ENCODE results near the gene POPDC2.
A peak's percentile ranks its signal among the peaks of the same experiment; 100 is the strongest.

POPDC2 gene, protein sequence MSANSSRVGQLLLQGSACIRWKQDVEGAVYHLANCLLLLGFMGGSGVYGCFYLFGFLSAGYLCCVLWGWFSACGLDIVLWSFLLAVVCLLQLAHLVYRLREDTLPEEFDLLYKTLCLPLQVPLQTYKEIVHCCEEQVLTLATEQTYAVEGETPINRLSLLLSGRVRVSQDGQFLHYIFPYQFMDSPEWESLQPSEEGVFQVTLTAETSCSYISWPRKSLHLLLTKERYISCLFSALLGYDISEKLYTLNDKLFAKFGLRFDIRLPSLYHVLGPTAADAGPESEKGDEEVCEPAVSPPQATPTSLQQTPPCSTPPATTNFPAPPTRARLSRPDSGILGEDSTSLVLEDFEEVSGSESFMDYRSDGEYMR

DNA sequence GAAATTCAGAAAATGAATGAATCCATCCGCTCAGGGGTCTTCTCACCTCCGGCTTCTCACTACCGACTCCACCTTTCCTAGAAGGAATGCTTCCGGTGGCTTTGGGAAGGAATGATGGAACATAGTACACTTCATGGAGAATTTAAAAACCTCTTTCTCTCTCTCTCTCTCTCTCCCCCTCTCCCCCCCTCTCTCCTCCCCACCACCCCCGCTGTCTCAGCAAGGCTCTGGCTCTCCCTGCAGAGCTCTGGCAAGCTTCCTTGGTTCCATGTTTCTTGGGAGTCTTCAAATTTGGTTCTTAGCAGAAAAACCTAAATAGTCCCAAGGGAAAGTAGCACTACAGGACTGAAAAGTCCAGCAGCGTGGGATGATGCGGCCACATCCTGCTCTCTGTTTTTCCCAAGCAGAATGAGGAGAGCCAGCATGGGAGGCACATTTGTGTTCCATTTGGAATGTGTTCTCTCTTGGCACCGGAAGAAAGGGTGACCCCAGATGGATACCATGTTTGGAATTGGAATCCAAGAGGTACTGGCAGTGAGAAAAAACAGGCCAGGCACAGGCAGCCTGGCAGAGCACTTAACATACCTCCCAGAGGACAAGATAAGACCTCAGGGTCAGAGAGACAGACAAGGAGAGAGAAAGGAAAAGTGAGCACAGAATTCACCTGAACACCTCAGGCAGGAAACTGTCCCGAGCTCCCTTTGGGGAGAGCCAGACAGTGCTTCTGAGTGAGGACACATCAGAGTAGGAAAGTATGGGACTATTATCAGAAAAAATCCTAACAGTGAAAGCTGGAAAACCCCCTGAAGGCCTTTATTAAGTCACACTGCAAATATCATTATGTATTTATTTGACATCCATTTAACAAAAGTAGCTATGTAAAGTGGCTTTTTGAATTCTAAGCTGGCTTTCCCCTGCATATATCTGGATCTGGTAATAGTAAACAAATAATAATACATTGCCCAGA lies at the start of gene POPDC2:
Gene POPDC2 (minus strand): TSS at position 116 of the 967 bp plus-strand sequence. CDS start 166 bp downstream, outside the sequence.
- Histone ChIP-seq H3K36me3 (ENCODE audit: control insufficient read depth in 5 of 5, insufficient read depth in 5 of 5, low read length in 5 of 5) (peaks cover 0 to 6% (median 0%) of the 10 kb centered on the region in 5 donors), H3K27me3 (ENCODE audit: control insufficient read depth in 5 of 5, insufficient read depth in 4 of 5, low read length in 5 of 5) (no peaks in the 10 kb centered on the region), H3K9me3 (ENCODE audit: control insufficient read depth in 5 of 5, low read length in 5 of 5) (no peaks in the 10 kb centered on the region), H3K4me3 (ENCODE audit: low read depth in 1 of 5, low read length in 5 of 5) (no peak within 1 kb of the TSS), H3K27ac (ENCODE audit: low read depth, low read length) (no peak within 1 kb of the TSS), H3K9ac (ENCODE audit: low read length in 5 of 5) (no peak within 1 kb of the TSS), H3K4me1 (ENCODE audit: control insufficient read depth in 5 of 5, insufficient read depth in 5 of 5, low read length in 5 of 5) (peaks cover 0 to 18% (median 14%) of the 10 kb centered on the region in 5 donors)

DNA sequence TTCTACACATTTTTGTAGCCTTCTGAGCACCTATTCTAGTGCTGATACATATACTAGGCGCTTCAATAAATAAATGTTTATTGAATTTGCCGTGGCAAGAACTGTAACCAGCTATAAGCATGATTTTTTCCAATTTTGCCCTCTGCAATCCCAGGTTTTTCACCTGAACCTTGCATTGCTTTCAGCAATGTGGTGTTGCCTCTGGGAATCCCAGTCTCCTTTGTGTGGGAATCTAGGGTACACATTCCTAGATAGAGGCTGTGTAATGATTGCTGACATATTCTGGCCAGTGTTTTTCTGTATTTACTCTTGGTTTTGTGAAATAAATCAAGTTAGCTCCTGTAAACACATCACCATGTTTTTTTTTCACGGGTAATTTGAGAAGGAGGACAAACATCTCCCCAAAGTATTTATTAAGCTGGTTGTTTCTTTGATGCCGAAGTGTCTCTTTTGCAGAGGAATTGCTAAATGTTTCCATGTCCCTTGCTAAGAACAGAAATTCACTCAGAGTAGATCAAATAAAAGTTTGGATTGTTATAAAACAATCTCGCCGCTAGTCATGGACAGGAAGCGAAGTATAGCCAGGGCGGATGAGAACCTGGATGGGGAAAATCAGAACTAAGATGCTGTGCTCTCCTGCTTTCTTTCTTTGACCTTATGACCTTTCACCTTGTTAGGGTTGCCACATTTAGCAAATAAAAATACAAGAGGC lies 43.6 kb upstream of the POPDC2 start:
- H3K27ac ChIP-seq (ENCODE audit: low read depth, low read length), result peak overlapping the region; percentile 6
- no peaks in the 10 kb centered on the region for H3K36me3 ChIP-seq (ENCODE audit: control insufficient read depth in 5 of 5, insufficient read depth in 5 of 5, low read length in 5 of 5)
- no peaks in the 10 kb centered on the region for H3K9me3 ChIP-seq (ENCODE audit: control insufficient read depth in 5 of 5, low read length in 5 of 5)
- peaks cover 0 to 20% (median 13%) of the 10 kb centered on the region in 5 donors for H3K4me1 ChIP-seq (ENCODE audit: control insufficient read depth in 5 of 5, insufficient read depth in 5 of 5, low read length in 5 of 5)
- peak overlapping the region in 2 of 5 donors; percentile 69 to 79 for H3K4me3 ChIP-seq (ENCODE audit: low read depth in 1 of 5, low read length in 5 of 5)
- no peaks in the 10 kb centered on the region for H3K27me3 ChIP-seq (ENCODE audit: control insufficient read depth in 5 of 5, insufficient read depth in 4 of 5, low read length in 5 of 5)
- H3K9ac ChIP-seq (ENCODE audit: low read length in 5 of 5), result peak overlapping the region in 1 of 5 donors; percentile 0

DNA sequence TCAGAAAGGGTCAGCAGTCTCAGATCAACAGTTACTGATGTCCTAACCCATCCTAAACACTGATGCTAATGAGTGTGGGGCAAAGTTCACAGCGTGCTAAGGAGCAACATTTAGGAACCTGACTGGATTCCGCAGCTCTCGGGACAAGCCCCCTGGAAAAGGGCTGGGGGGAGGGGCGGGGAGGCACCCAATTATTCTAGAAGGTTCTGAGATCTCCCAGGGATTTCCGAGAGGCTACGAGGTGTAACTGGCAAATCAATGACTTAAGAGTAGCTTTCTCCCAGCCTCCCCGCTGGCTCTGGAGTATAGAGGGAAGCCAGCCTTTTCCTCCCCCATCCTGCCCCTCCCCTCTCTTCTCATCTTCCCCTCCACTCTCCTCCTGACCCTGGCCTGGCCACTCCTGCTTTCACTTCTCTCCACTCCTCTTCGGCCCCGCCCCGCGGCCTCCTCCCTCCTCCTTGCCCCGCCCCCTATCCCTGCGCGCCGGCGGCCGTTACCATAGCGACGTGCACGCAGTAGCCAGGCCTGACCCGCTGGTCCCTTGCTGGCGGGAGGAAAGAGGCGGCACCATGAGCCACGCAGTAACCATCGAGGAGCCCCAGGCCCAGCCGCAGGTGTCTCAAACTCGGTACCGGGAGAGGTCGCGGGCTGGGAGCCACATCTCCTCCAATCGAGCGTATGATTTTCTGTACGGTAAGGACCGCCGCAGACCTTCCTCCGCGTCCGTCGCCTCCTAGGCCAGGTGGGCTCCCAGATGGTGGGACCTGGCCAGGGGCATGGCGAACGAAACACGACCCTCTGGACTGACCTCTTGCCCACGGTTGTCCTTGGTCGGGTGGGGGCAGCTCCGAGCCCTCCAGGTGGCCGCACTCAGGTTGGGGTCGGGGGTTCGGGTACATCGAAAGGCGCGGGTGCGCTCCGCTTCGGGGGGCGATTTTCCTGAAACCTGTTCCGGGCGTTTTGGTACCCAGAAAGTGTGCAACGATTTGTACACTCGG lies 42.4 kb upstream of the POPDC2 start, which contains the start of gene CFAP91:
Gene CFAP91 (plus strand): TSS at position 493 of the 998 bp plus-strand sequence. CDS start 77 bp downstream, at position 570.
- H3K36me3 ChIP-seq (ENCODE audit: control insufficient read depth in 5 of 5, insufficient read depth in 5 of 5, low read length in 5 of 5), result no peaks in the 10 kb centered on the region
- H3K4me1 ChIP-seq (ENCODE audit: control insufficient read depth in 5 of 5, insufficient read depth in 5 of 5, low read length in 5 of 5), result peaks cover 0 to 20% (median 13%) of the 10 kb centered on the region in 5 donors
- peak within 1 kb of the TSS; percentile 55 for H3K27ac ChIP-seq (ENCODE audit: low read depth, low read length)
- H3K9me3 ChIP-seq (ENCODE audit: control insufficient read depth in 5 of 5, low read length in 5 of 5), result no peaks in the 10 kb centered on the region
- H3K4me3 ChIP-seq (ENCODE audit: low read depth in 1 of 5, low read length in 5 of 5), result peak within 1 kb of the TSS; percentile 56 to 81 (median 73)
- H3K27me3 ChIP-seq (ENCODE audit: control insufficient read depth in 5 of 5, insufficient read depth in 4 of 5, low read length in 5 of 5), result no peaks in the 10 kb centered on the region
- H3K9ac ChIP-seq (ENCODE audit: low read length in 5 of 5), result peak within 1 kb of the TSS in 4 of 5 donors; percentile 0 to 71 (median 20)

DNA sequence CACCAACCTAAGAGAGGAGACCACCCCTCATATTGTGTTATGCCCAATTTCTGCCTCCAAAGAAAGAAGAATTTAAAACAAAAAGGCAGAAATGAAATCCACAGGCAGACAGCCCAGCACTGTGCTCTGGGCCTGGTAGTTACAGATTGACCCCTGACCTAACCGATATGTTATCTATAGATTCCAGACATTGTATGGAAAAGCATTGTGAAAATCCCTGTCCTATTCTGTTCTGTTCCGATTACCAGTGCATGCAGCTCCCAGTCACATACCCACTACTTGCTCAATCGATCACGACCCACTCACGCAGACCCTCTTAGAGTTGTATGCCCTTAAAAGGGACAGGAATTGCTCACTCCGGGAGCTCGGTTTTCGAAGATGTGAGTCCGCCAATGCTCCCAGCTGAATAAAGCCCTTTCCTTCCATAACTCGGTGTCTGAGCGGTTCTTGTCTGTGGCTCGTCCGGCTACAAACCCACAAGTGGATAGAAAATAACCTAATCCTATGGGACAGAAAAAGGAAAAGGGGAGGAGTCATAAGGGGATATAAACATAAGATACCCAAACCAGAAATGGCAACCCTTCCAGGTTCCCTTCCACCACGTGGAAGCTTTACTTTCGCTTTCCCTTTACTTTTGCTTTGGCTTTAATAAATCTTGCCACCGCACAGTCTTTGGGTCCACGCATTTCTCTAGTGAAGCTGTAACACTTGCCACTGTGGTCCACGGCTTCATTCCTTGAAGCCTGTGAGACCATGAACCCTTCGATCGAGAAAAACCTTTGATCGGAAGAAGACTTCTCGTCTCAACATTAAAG lies 40.7 kb upstream of the POPDC2 start:
- Histone ChIP-seq H3K9ac (ENCODE audit: low read length in 5 of 5) (no peak overlapping the region), H3K9me3 (ENCODE audit: control insufficient read depth in 5 of 5, low read length in 5 of 5) (no peaks in the 10 kb centered on the region), H3K4me1 (ENCODE audit: control insufficient read depth in 5 of 5, insufficient read depth in 5 of 5, low read length in 5 of 5) (peaks cover 0 to 20% (median 13%) of the 10 kb centered on the region in 5 donors), H3K27me3 (ENCODE audit: control insufficient read depth in 5 of 5, insufficient read depth in 4 of 5, low read length in 5 of 5) (no peaks in the 10 kb centered on the region), H3K36me3 (ENCODE audit: control insufficient read depth in 5 of 5, insufficient read depth in 5 of 5, low read length in 5 of 5) (no peaks in the 10 kb centered on the region), H3K4me3 (ENCODE audit: low read depth in 1 of 5, low read length in 5 of 5) (no peak overlapping the region), H3K27ac (ENCODE audit: low read depth, low read length) (peak overlapping the region; percentile 55)

DNA sequence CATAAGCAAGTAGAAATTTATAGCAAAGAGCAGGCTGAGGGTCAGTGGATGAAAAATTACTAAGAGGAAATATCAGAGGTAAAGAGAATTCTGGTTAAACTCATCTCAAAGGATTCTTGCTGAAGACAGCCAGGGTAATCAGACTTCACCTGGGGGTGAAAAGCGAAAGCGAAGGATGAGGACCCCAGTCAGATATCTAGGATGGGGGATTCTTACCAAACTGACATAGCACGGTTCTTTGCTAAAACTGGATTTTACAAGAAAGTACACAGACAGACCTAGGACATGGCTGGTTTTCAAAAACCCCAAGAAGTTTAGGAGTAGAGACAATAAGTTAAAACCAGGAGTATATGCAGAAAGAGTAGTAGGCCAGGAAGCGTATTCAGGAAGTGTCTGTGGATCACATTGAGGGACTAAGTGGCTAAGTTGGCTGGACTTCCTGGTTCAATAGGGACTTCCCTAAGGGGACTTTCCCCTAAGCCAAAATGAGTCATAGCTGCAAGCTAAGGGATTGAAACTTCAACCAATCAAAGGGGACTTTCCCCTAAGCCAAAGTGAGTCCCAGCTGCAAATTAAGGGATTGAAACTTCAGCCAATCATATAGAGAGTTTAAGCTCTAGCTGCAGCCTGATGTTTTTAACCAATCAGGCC lies 40.0 kb upstream of the POPDC2 start:
- Histone ChIP-seq H3K9ac (ENCODE audit: low read length in 5 of 5) (no peak overlapping the region), H3K4me3 (ENCODE audit: low read depth in 1 of 5, low read length in 5 of 5) (no peak overlapping the region), H3K36me3 (ENCODE audit: control insufficient read depth in 5 of 5, insufficient read depth in 5 of 5, low read length in 5 of 5) (no peaks in the 10 kb centered on the region), H3K9me3 (ENCODE audit: control insufficient read depth in 5 of 5, low read length in 5 of 5) (no peaks in the 10 kb centered on the region), H3K27ac (ENCODE audit: low read depth, low read length) (peak overlapping the region; percentile 56), H3K4me1 (ENCODE audit: control insufficient read depth in 5 of 5, insufficient read depth in 5 of 5, low read length in 5 of 5) (peaks cover 0 to 20% (median 13%) of the 10 kb centered on the region in 5 donors), H3K27me3 (ENCODE audit: control insufficient read depth in 5 of 5, insufficient read depth in 4 of 5, low read length in 5 of 5) (no peaks in the 10 kb centered on the region)

DNA sequence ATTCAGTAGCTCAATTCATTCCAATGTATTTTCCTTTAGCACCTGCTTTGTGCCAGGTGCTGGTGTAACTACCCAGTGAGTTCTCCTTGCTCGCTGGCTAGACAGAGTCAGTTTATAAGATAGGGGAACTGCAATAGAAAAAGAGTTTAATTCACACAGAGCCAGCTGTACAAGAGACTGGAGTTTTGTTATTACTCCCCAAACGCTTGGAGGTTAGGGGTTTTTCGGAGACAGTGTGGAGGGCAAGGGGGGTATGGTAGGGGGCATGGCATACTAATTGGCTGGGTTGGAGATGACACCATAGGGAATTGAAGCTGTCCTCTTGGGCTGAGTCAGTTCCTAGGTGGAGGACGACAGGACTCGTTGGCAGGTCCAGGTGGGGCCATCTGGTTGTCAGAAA lies 37.0 kb upstream of the POPDC2 start:
- no peak overlapping the region for H3K4me3 ChIP-seq (ENCODE audit: low read depth in 1 of 5, low read length in 5 of 5)
- no peaks in the 10 kb centered on the region for H3K9me3 ChIP-seq (ENCODE audit: control insufficient read depth in 5 of 5, low read length in 5 of 5)
- H3K27me3 ChIP-seq (ENCODE audit: control insufficient read depth in 5 of 5, insufficient read depth in 4 of 5, low read length in 5 of 5), result no peaks in the 10 kb centered on the region
- no peaks in the 10 kb centered on the region for H3K36me3 ChIP-seq (ENCODE audit: control insufficient read depth in 5 of 5, insufficient read depth in 5 of 5, low read length in 5 of 5)
- H3K9ac ChIP-seq (ENCODE audit: low read length in 5 of 5), result no peak overlapping the region
- H3K4me1 ChIP-seq (ENCODE audit: control insufficient read depth in 5 of 5, insufficient read depth in 5 of 5, low read length in 5 of 5), result peaks cover 0 to 8% (median 3%) of the 10 kb centered on the region in 5 donors
- no peak overlapping the region for H3K27ac ChIP-seq (ENCODE audit: low read depth, low read length)

DNA sequence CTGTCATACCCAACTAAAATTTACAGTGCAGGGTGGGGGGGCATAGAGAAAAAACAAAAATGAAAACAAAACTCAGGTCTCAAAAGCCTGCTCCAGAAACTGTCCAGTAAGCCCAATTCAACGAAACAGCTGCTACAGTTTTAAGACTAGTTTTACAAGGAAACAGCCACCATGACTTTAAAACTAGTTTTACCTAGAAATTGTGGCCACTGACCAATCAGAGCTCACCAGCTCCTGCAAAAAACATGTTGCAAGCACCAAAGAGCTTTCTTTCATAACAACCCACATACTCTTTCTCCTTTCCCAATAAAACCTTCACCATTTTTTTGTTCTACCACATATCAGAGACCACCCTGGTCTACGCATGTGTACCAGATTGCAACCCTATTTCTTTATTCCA lies 35.1 kb upstream of the POPDC2 start:
- H3K9me3 ChIP-seq (ENCODE audit: control insufficient read depth in 5 of 5, low read length in 5 of 5), result no peaks in the 10 kb centered on the region
- no peak overlapping the region for H3K9ac ChIP-seq (ENCODE audit: low read length in 5 of 5)
- no peak overlapping the region for H3K27ac ChIP-seq (ENCODE audit: low read depth, low read length)
- H3K4me1 ChIP-seq (ENCODE audit: control insufficient read depth in 5 of 5, insufficient read depth in 5 of 5, low read length in 5 of 5), result peaks cover 0 to 6% (median 0%) of the 10 kb centered on the region in 5 donors
- H3K36me3 ChIP-seq (ENCODE audit: control insufficient read depth in 5 of 5, insufficient read depth in 5 of 5, low read length in 5 of 5), result no peaks in the 10 kb centered on the region
- H3K27me3 ChIP-seq (ENCODE audit: control insufficient read depth in 5 of 5, insufficient read depth in 4 of 5, low read length in 5 of 5), result no peaks in the 10 kb centered on the region
- no peak overlapping the region for H3K4me3 ChIP-seq (ENCODE audit: low read depth in 1 of 5, low read length in 5 of 5)

DNA sequence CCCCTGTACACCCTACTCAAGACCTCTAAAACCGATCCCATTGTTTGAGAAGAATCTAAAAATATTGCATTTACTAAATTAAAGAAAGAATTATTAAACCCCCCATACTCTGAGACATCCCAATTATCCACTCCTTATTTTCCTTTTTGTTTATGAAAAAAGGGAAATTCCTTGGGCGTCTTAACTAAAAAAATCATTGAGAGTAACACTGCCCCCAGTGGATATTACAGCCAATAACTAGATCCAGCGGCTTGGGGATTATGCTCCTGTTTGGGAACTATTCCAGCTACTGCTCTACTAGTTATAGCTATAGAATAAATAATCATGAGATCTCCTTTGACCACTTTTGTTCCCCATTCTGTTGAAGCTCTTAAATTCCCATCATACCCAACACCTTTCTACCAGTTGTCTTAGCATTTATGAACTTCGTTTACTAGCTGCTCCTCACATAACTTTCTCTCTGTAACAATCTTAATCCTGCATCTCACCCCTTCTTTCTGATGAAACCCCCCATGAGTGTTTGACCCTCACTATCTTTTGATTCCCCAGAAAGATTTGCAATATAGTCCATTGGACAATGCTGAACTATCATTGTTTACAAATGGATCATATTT lies 29.8 kb upstream of the POPDC2 start:
- Histone ChIP-seq H3K4me3 (ENCODE audit: low read depth in 1 of 5, low read length in 5 of 5) (no peak overlapping the region), H3K27ac (ENCODE audit: low read depth, low read length) (no peak overlapping the region), H3K9ac (ENCODE audit: low read length in 5 of 5) (no peak overlapping the region)

More for the DNA sequence above, 29.8 kb upstream of the POPDC2 start:
- H3K36me3 ChIP-seq (ENCODE audit: control insufficient read depth in 5 of 5, insufficient read depth in 5 of 5, low read length in 5 of 5), result no peaks in the 10 kb centered on the region
- no peaks in the 10 kb centered on the region for H3K9me3 ChIP-seq (ENCODE audit: control insufficient read depth in 5 of 5, low read length in 5 of 5)
- H3K27me3 ChIP-seq (ENCODE audit: control insufficient read depth in 5 of 5, insufficient read depth in 4 of 5, low read length in 5 of 5), result no peaks in the 10 kb centered on the region
- H3K4me1 ChIP-seq (ENCODE audit: control insufficient read depth in 5 of 5, insufficient read depth in 5 of 5, low read length in 5 of 5), result no peaks in the 10 kb centered on the region

All from subcutaneous abdominal adipose tissue (tissue), 5 donors.